Muscle of arm (tissue), 12 donors: ENCODE data around the gene PLD4. TPM values are rescaled to one million over a fixed set of nuclear protein-coding genes. Genes with fewer than 3 reads are reported as not detected.
"Not testable (repeated sequence)": the region's sequence is repeated elsewhere in the genome, so short reads cannot be mapped to it uniquely, and the experiment has no call there.

ENCODE experiments used
- DNase-seq: peaks from one replicate; pipeline ENCODE4 v3.0.0-alpha.2; 2013
- polyA plus RNA-seq, 12 donors: library from polyadenylated mRNA; unstranded; fragments of 120-200 nt; gene quantifications; one replicate each; pipeline ENCODE4 v1.2.1, GENCODE V29; 2013; ENCODE audit not compliant: insufficient read length in 12 of 12

The PLD4 gene
- polyA plus RNA-seq, 12 donors = 2.6 to 20.5 (median 3.7) TPM; not detected in 1

GRCh38 chr14:104885031-104885972 lies 39.4 kb upstream of the PLD4 start:
- DNase-seq = no peak

GRCh38 chr14:104885973-104886689 lies 38.5 kb upstream of the PLD4 start:
- no peak for DNase-seq

GRCh38 chr14:104886690-104887622 lies 37.7 kb upstream of the PLD4 start:
- no peak for DNase-seq

GRCh38 chr14:104887623-104888488 lies 36.8 kb upstream of the PLD4 start:
- DNase-seq = no peak

- no peak for DNase-seq
Observed at GRCh38 chr14:104888489-104889374, 35.9 kb upstream of the PLD4 start.

GRCh38 chr14:104889375-104889757 lies 35.3 kb upstream of the PLD4 start:
- no peak for DNase-seq

GRCh38 chr14:104890292-104890691 lies 34.4 kb upstream of the PLD4 start:
- DNase-seq = not testable (repeated sequence)

- DNase-seq = no peak
Observed at GRCh38 chr14:104891121-104891551, 33.5 kb upstream of the PLD4 start.

- DNase-seq = no peak
Observed at GRCh38 chr14:104891664-104892530, 32.8 kb upstream of the PLD4 start.

GRCh38 chr14:104892531-104893434 lies 31.9 kb upstream of the PLD4 start:
- DNase-seq = no peak

GRCh38 chr14:104893435-104894207 lies 31.1 kb upstream of the PLD4 start:
- no peak for DNase-seq

- DNase-seq = no peak
Observed at GRCh38 chr14:104894331-104895206, 30.1 kb upstream of the PLD4 start.

GRCh38 chr14:104895207-104895785 lies 29.4 kb upstream of the PLD4 start:
- DNase-seq = no peak

GRCh38 chr14:104895786-104896661 lies 28.7 kb upstream of the PLD4 start:
- DNase-seq = no peak
